ENCODE data around the gene IL5. TPM values are rescaled to one million over a fixed set of nuclear protein-coding genes. Genes with fewer than 3 reads are reported as not detected.
"Not testable (repeated sequence)": the region's sequence is repeated elsewhere in the genome, so short reads cannot be mapped to it uniquely, and the experiment has no call there.

IL5 gene
- total and polyA plus RNA-seq, 2 donors (not counting 1 experiment from before 2014, with no cell fraction given), result not detected

GRCh38 chr5:132576123-132576522 is 32.8 kb upstream of the IL5 start:
- no peaks in the 10 kb centered on the region for H3K4me1 ChIP-seq (ENCODE audit: control insufficient read depth, extremely low read depth, insufficient read depth, low read length)
- H3K4me3 ChIP-seq (replicated peaks in 1 of 4; ENCODE audit: control extremely low read depth in 1 of 4, insufficient read depth in 1 of 4, low read depth in 3 of 4, low read length in 4 of 4), result no peak overlapping the region
- no peak for TF ChIP-seq EZH2 (IDR thresholded peaks at IDR 0.05; ENCODE audit: low read length, missing control alignments)
- TF ChIP-seq, protein P1, sequence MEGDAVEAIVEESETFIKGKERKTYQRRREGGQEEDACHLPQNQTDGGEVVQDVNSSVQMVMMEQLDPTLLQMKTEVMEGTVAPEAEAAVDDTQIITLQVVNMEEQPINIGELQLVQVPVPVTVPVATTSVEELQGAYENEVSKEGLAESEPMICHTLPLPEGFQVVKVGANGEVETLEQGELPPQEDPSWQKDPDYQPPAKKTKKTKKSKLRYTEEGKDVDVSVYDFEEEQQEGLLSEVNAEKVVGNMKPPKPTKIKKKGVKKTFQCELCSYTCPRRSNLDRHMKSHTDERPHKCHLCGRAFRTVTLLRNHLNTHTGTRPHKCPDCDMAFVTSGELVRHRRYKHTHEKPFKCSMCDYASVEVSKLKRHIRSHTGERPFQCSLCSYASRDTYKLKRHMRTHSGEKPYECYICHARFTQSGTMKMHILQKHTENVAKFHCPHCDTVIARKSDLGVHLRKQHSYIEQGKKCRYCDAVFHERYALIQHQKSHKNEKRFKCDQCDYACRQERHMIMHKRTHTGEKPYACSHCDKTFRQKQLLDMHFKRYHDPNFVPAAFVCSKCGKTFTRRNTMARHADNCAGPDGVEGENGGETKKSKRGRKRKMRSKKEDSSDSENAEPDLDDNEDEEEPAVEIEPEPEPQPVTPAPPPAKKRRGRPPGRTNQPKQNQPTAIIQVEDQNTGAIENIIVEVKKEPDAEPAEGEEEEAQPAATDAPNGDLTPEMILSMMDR (conservative IDR thresholded peaks at IDR 0.05 in 1 of 2, IDR thresholded peaks at IDR 0.05 in 1 of 2; ENCODE audit: low read depth in 1 of 2, low read length in 2 of 2), result no peak
- H3K9ac ChIP-seq (ENCODE audit: insufficient read depth, low read length), result no peak overlapping the region
- no peaks in the 10 kb centered on the region for H3K9me3 ChIP-seq (ENCODE audit: control insufficient read depth, insufficient read depth, low read depth, low read length)
- no peak for DNase-seq (ENCODE audit: low read depth in 2 of 2)
- no peaks in the 10 kb centered on the region for H3K36me3 ChIP-seq (ENCODE audit: control insufficient read depth, insufficient read depth, low read length)
- H3K79me2 ChIP-seq (ENCODE audit: control insufficient read depth, insufficient read depth, low read length), result no peaks in the 10 kb centered on the region
- no peaks in the 10 kb centered on the region for H4K20me1 ChIP-seq (ENCODE audit: control insufficient read depth, extremely low read depth, insufficient read depth, low read length)
- H2AFZ ChIP-seq (ENCODE audit: low read length), result no peak overlapping the region
- no peaks in the 10 kb centered on the region for H3K27me3 ChIP-seq (ENCODE audit: control insufficient read depth, insufficient read depth, low read length)
- H3K4me2 ChIP-seq (ENCODE audit: extremely low read depth, insufficient read depth, low read length), result no peak overlapping the region
- H3K27ac ChIP-seq (ENCODE audit: insufficient read depth, low read length), result no peak overlapping the region

- Histone ChIP-seq H3K4me1 (ENCODE audit: control insufficient read depth, extremely low read depth, insufficient read depth, low read length) (no peaks in the 10 kb centered on the region), H3K4me2 (ENCODE audit: extremely low read depth, insufficient read depth, low read length) (no peak overlapping the region), H3K27ac (ENCODE audit: insufficient read depth, low read length) (no peak overlapping the region), H4K20me1 (ENCODE audit: control insufficient read depth, extremely low read depth, insufficient read depth, low read length) (no peaks in the 10 kb centered on the region), H3K9ac (ENCODE audit: insufficient read depth, low read length) (no peak overlapping the region), H3K36me3 (ENCODE audit: control insufficient read depth, insufficient read depth, low read length) (no peaks in the 10 kb centered on the region), H2AFZ (ENCODE audit: low read length) (no peak overlapping the region), H3K9me3 (ENCODE audit: control insufficient read depth, insufficient read depth, low read depth, low read length) (no peaks in the 10 kb centered on the region), H3K4me3 (replicated peaks in 1 of 4; ENCODE audit: control extremely low read depth in 1 of 4, insufficient read depth in 1 of 4, low read depth in 3 of 4, low read length in 4 of 4) (no peak overlapping the region), H3K27me3 (ENCODE audit: control insufficient read depth, insufficient read depth, low read length) (no peaks in the 10 kb centered on the region), H3K79me2 (ENCODE audit: control insufficient read depth, insufficient read depth, low read length) (no peaks in the 10 kb centered on the region)
- TF ChIP-seq, protein P1 (conservative IDR thresholded peaks at IDR 0.05 in 1 of 2, IDR thresholded peaks at IDR 0.05 in 1 of 2; ENCODE audit: low read depth in 1 of 2, low read length in 2 of 2), result no peak
- no peak for DNase-seq (ENCODE audit: low read depth in 2 of 2)
These were observed 23.3 kb upstream of the IL5 start for GRCh38 chr5:132566657-132567056.

DNA sequence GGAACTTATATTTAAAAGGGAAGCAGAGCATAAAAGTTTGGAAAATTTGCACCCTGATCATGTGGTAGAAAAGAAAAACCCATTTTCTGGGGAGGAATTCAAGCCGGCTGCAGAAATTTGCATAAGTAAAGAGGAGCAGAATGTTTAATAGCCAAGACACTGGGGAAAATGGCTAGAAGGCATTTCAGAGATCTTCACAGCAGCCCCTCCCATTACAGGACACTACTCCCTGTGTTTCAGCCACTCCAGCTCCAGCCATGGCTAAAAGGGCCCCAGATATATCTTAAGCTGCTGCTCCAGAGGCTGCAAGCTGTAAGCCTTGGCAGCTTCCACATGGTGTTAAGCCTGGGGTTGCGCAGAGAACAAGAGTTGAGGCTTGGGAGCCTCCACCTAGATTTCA is 21.2 kb upstream of the IL5 start:
- not testable (repeated sequence) for H3K9ac ChIP-seq (ENCODE audit: insufficient read depth, low read length); H3K9me3 ChIP-seq (ENCODE audit: control insufficient read depth, insufficient read depth, low read depth, low read length); H3K79me2 ChIP-seq (ENCODE audit: control insufficient read depth, insufficient read depth, low read length); H3K4me2 ChIP-seq (ENCODE audit: extremely low read depth, insufficient read depth, low read length); H3K36me3 ChIP-seq (ENCODE audit: control insufficient read depth, insufficient read depth, low read length); H3K4me1 ChIP-seq (ENCODE audit: control insufficient read depth, extremely low read depth, insufficient read depth, low read length); H2AFZ ChIP-seq (ENCODE audit: low read length); DNase-seq (ENCODE audit: low read depth in 2 of 2); H3K27me3 ChIP-seq (ENCODE audit: control insufficient read depth, insufficient read depth, low read length); H4K20me1 ChIP-seq (ENCODE audit: control insufficient read depth, extremely low read depth, insufficient read depth, low read length); H3K4me3 ChIP-seq (replicated peaks in 1 of 4; ENCODE audit: control extremely low read depth in 1 of 4, insufficient read depth in 1 of 4, low read depth in 3 of 4, low read length in 4 of 4); H3K27ac ChIP-seq (ENCODE audit: insufficient read depth, low read length)

Data from fibroblast of lung (primary cell).